Vagina (tissue), 2 donors: ENCODE measurements around the gene SPDYE17.
"Not testable (repeated sequence)": the region's sequence is repeated elsewhere in the genome, so short reads cannot be mapped to it uniquely, and the experiment has no call there.

Experiments
- CTCF ChIP-seq, 3 experiments: fragments of 450-650 bp in 2 of 3; fragments of 200-600 bp in 1 of 3; sonication (generic) in 1 of 3; IDR thresholded peaks; one replicate each; pipeline ENCODE4 v1.5.1; 2017 to 2019; ENCODE audit warnings: antibody characterized with exemption in 3 of 3, mild to moderate bottlenecking in 2 of 3, moderate library complexity in 2 of 3
- POLR2A ChIP-seq, 2 donors: fragments of 450-650 bp; IDR thresholded peaks; one replicate each; pipeline ENCODE4 v1.6.1; 2017; ENCODE audit warnings: antibody characterized with exemption in 2 of 2, mild to moderate bottlenecking in 2 of 2, moderate library complexity in 2 of 2
- POLR2AphosphoS5 ChIP-seq, 2 donors: sonication (generic); formaldehyde crosslinking; IDR thresholded peaks; one replicate each; pipeline ENCODE4 v1.9.0; 2017; ENCODE audit warnings: antibody characterized with exemption in 2 of 2, mild to moderate bottlenecking in 2 of 2, low read depth in 1 of 2; ENCODE audit not compliant: insufficient read depth in 1 of 2

GRCh38 chr7:77010074-77010680, 22.0 kb downstream of the SPDYE17 start:
- TF ChIP-seq CTCF (IDR thresholded peaks at IDR 0.05); POLR2AphosphoS5 (IDR thresholded peaks at IDR 0.05; ENCODE audit: insufficient read depth in 1 of 2, low read depth in 1 of 2); POLR2A (IDR thresholded peaks at IDR 0.05): not testable (repeated sequence)
